Left cardiac atrium (tissue), 4 donors: ENCODE data around the gene ZKSCAN2. TPM values are rescaled to one million over a fixed set of nuclear protein-coding genes. Genes with fewer than 3 reads are reported as not detected.

ENCODE experiments used
- ATAC-seq, 2 donors: fragments of 200-7000 bp; cut with Tn5 transposase; one replicate each; pipeline ENCODE4 v1.9.1; 2020; ENCODE audit warnings: mild to moderate bottlenecking in 2 of 2, moderate library complexity in 2 of 2
- DNase-seq: peaks from one replicate; pipeline ENCODE4 v3.0.0-alpha.2; 2020
- intact Hi-C, 2 donors: fragments of 100-400 bp; cut with DNase I; formaldehyde crosslinking; loops; one replicate each; pipeline versions ENCODE4 v1.14.1 to v1.15.1; 2022 to 2023
- total RNA-seq, 2 donors: library from RNA; stranded (reverse); fragmentation: NEBNext Ultra II Directional; extraction: Animal tissue kit (Norgen Biotek cat#: 25700); gene quantifications; one replicate each; pipeline ENCODE4 v1.2.1, GENCODE V29; 2021
- donor health status: DM: no; HTN: yes; CAD: no.
- donor health status: DM: no; HTN: yes; CAD: no; lungs with severe emphysema.
- donor health status: DM: yes; HTN: yes; CAD: no.
- donor health status: Dilated cardiomyopathy.

ZKSCAN2 gene
- total RNA-seq, 2 donors from 2014 or later = 4.4 to 5.8 TPM

DNA sequence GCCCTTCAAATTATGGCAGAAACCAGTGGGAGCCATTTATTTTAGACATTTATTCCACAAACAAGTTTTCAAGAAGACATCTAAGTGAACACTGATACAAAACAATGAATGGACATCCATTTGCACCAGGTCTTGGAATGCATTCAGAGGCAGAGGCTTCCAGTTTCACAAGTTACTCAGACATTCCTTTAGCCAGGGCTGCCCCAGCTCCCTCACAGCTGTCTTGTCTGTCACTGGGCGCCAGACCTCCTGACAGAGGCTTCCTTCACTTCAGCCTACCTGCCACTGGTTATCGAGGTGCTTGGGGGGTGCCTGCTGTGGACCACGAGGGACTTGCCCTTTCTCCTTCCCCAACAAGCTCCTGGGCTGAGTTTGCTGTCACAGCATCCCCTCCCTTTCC lies 21.7 kb downstream of the ZKSCAN2 start:
- intact Hi-C loops = no loop called here
- ATAC-seq = no peak
- DNase-seq = no peak

DNA sequence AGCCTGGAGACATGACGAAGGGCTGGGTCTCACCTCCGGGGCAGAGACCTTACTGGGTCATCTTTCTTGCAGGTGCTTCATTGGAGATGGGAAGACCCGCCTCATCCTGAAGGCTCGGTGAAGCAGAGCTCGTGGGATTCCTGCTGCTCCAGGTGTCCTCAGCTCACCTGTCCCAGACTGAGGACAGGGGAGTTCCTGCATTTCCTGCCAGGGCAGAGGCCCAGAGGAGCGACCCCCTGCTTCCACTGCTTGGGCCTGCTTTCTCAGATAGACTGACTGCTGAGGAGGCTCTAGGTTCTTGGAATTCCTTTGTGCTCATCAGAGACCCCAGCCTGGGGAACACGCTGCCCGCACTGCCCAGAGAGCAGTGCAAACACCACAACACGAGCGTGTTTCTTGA lies 29.3 kb downstream of the ZKSCAN2 start:
- no peak for ATAC-seq
- no peak for DNase-seq
- intact Hi-C loops = loop anchor here (10.0 kb wide), 2 partner anchors 104 to 164 kb away; no protein-coding TSS in a partner anchor

DNA sequence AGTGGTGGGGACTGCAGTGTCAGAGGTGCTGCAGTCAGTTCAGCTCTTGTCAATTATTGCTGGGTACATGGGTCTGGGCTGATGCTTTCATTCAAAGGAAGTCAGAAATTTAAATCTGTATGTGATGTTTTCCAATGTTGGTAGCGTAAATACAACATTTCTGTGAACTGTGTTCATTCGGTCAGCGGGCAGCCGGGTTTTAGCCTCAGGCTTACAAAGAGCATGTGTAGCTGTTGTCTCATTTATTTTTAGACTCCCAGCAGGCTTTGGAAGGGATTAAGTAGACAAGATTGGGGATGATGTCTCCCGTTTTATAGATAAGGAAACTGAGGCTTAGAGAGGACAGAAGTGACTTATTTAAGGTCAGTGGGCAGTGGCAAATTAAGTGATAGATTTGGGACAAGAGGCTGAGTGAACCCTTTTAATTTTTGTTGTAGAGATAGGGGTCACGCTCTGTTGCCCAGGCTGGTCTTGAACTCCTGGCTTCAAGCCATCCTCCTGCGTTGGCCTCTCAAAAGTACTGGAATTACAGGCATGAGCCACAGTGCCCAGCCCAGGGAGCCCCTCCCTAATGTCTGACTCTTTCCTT lies 32.8 kb downstream of the ZKSCAN2 start:
- ATAC-seq (no peak), DNase-seq (no peak)
- intact Hi-C loops = loop anchor here (5.0 to 10.0 kb wide), 3 partner anchors 100 to 168 kb away; no protein-coding TSS in a partner anchor

DNA sequence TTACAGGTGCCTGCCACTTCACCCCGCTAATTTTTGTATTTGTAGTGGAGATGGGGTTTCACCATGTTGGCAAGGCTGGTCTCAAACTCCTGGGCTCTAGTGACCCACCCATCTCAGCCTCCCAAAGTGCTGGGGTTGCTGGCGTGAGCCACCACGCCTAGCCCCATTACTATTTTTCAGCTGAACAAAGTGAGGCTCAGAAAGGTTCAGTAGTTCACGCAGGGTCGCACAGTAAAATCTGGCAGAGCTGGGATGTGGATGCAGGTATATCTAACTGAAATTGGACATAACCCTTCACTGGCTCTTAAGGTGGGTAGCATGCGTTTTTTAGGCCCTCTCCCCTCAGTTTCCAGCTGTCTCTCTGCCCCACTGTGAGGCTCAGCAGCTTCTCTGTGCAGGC lies 33.7 kb downstream of the ZKSCAN2 start:
- intact Hi-C loops = loop anchor here (5.0 to 10.0 kb wide), 3 partner anchors 99 to 167 kb away; no protein-coding TSS in a partner anchor

DNA sequence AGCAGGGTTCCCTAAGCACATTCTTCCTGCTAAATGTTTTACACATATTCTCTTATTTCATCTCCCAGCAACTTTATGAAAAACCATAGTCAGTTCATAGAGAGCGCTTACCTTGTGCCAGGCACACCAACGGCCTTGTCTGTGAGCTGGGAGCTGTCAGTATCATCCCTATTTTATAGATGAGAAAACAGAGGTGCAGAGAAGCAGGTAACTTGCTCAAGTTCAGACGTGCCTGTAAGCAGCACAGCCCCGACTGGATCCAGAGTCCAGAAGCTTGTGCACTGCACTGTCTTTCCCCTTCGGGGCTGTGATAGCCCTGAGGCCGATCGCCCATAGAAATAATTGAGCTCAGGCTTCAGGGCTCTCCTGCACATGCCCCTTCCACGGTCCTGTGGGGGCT lies 34.7 kb downstream of the ZKSCAN2 start:
- intact Hi-C loops = loop anchor here (5.0 to 10.0 kb wide), 3 partner anchors 98 to 166 kb away; no protein-coding TSS in a partner anchor
- no peak for DNase-seq
- no peak for ATAC-seq

More for the DNA sequence above, 33.7 kb downstream of the ZKSCAN2 start:
- ATAC-seq = no peak
- DNase-seq = no peak

DNA sequence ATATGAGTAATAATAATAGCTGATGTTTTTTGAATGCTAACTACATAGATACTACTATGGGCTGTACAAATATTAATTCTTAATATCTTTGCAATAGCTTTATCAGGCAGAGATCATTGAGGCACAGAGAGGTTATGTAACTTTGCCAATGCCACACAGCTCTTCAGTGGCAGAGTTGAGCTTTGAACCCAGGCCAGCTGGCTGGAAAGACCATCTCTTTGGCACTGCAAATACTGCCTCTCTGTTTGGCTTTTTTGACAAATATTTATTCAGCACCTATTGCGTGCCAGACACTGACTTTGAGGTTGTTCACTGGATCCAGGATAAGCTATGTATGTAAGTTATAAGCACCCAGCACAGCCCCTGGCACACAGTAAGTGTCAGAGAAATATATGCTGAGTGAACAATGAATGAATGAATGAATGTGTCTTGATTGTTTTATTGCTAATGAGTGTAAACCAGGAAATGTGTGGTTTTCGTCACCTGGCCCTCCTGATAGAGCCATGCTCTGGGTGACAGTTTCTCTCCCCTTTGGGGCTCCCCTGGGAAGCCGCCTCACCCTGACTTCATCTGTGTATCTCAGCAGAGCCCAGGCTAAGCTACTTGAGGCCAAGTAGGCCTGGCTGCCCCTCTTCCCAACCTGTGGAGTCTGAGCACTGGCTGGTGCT lies 38.4 kb downstream of the ZKSCAN2 start:
- ATAC-seq (no peak), DNase-seq (no peak)
- intact Hi-C loops = no loop called here

DNA sequence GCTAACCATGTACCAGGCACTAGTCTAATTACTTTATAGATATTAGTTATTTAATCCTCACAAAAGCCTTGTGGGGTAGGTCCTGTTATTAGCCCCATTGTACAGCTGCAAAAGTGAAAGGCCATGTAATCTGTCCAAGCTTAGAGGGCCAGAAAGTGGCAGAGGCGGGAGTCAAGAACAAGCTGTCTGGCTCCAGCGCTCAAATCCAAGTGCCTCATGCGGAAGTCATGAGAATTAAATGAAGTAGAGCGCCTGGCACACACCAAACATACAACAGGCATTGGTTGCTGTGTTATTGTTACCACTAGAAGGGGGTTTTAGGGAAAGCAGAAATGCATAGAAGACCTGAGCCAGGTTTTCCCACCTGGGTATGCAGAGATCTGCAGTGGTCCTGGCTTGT lies 39.7 kb downstream of the ZKSCAN2 start:
- ATAC-seq (no peak), DNase-seq (no peak)
- intact Hi-C loops = no loop called here

DNA sequence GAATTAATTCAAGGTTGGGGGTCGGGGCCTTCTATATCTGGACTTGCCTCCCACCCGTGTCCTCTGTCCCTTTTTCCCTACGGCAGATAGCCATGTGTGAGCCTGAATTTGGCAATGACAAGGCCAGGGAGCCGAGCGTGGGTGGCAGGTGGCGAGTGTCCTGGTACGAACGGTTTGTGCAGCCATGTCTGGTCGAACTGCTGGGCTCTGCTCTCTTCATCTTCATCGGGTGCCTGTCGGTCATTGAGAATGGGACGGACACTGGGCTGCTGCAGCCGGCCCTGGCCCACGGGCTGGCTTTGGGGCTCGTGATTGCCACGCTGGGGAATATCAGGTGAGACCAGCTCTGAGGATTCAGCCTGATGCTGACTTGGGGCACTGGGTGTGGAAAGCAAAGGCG lies 40.5 kb downstream of the ZKSCAN2 start:
- intact Hi-C loops = no loop called here
- DNase-seq (no peak), ATAC-seq (no peak)

DNA sequence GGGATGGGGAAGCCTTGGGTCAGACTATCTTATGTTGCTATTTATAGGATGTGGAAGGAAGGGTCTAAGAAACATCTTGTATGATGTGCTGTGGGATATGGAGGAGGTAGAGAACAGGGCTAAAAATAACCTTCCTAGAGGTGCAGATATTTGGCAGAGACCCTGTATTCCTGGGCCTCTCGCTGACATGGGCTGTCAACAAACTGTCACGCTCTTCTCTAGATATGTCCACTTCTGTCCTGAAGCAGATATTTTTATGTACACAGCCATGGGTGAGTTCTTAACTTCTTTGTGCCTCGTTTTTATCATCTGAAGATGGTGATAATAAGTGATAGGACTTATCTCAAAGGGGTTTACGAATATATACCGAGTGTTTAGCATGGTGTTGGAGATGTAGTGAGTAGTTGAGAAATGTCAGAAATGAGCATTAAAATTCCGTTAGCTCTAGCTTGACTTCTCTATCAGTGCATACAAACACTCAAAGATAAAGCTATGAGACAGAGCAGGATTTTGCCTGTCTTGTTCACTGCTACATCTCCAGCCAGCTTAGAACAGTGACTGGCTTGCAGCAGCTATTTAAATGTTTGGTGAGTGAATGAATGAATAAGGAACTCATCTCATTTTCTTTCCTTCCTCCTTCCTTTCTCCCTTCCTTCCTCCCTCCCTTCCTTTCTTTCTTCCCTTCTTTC lies 43.8 kb downstream of the ZKSCAN2 start:
- intact Hi-C loops = no loop called here
- DNase-seq = no peak
- ATAC-seq = peak in 1 of 2 donors; percentile 95

DNA sequence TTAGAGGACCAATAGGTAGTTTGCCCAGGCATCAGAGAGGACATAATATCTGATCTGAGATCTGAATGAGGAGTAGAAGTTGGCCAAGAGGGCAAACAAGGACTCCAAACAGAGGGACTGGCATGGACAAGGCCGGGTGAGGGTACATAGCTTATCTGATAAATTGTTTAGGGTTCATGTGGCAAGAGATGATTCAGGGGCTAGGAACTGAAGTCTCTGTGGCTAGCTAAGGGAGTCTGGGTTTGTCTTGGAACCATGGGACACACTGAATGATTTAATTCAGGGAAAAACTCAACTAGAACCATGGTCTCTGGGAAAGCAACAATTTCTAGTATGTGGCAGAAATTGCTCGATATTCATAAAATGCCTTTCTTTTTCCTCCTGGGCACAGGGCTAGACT lies 45.0 kb downstream of the ZKSCAN2 start:
- intact Hi-C loops = no loop called here

DNA sequence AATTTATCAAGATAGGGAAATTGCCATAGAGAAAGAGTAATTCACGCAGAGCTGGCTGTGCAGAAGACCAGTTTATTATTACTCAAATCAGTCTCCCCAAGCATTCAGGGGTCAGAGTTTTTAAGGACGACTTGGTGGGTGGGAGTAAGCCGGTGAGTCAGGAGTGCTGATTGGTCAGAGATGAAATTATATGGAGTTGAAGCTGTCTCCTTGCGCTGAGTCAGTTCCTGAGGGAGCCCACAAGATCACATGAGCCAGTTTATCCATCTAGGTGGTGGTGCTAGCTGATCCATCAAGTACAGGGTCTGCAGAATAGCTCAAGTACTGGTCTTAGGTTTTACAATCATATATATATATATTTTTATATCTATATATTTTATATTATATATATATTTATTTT lies 46.9 kb downstream of the ZKSCAN2 start:
- intact Hi-C loops = no loop called here
- DNase-seq = no peak
- ATAC-seq = no peak

More for the DNA sequence above, 45.0 kb downstream of the ZKSCAN2 start:
- ATAC-seq (no peak), DNase-seq (no peak)

DNA sequence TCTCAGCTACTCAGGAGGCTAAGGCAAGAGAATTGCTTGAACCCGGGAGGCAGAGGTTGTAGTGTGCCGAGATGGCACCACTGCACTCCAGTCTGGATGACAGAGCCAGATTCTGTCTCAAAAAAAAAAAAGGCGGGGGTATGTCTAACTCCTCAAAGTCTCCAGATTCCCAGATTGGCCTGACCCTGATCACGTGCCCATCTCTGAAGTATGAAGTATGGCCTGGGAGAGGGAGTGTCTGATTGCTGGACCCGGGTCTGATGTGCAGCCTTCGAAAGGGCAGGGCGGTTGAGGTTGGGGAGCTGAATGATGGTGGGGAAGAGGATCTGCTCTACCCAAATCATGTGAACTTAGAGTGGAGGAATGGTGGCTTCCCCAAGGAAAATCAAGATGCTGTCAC lies 58.2 kb downstream of the ZKSCAN2 start:
- no peak for DNase-seq
- intact Hi-C loops = no loop called here
- ATAC-seq = no peak

DNA sequence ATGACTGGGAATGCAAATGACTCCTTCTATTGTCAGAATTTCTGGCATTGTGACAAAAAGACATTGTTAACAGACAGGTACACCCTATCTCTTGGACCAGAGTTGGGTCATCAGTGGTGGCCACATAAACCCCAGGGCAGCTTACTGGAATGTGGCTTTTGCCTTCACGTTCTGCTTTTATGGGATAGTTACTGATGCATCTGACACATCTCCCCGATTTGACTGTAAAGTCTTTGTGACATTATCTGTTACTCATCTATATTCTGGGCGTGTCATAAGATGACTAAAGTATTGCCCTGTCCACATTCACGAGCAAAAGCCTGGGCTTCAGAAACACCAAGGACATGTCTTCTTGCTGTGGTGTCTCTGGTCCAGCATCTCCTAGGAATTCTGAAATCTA lies 59.6 kb downstream of the ZKSCAN2 start:
- intact Hi-C loops = no loop called here
- DNase-seq (no peak), ATAC-seq (no peak)

DNA sequence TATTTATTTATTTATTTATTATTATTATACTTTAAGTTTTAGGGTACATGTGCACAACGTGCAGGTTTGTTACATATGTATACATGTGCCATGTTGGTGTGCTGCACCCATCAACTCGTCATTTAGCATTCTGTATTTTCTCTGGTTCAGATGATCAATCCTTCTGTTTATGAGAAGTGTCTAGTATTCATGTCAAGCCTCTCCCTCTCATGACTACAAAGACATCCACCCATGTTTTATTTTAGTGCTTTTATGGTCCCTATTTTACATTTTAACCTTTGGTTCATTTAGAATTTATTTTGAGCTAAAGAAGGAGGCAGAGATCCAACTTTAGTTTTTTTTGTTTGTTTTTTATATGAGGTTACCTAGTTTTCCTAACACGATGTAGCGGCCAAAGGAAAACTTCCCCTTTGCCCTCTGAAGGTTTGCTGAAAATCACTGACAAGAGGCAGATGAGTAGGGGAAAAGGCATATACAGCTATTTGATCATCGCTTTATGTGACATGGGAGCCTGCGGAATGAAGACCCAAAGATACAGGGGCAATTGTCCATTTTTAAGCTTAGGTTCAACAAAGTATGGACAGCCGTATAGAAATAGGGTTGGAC lies 63.3 kb downstream of the ZKSCAN2 start:
- DNase-seq = no peak
- ATAC-seq = no peak
- intact Hi-C loops = no loop called here

DNA sequence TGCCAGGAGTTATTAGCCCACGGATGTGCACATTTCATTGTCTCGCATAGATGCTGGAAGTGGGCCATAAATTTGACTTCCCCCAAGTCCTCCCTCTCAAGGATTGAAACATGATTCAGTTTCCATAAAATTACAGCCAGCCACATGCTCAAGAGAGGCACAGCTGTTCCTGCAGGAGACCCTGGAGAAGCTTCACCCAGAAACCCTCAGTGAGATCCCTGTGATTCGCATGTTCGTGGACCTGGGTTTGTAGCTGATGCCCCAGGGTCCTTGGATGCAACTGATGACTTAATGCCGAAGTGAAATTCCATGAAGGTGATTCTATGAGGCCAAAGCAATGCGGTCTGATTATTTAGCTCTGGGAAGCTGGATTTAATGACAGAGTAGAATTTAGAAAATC lies 65.5 kb downstream of the ZKSCAN2 start:
- DNase-seq (no peak), ATAC-seq (no peak)
- intact Hi-C loops = no loop called here

DNA sequence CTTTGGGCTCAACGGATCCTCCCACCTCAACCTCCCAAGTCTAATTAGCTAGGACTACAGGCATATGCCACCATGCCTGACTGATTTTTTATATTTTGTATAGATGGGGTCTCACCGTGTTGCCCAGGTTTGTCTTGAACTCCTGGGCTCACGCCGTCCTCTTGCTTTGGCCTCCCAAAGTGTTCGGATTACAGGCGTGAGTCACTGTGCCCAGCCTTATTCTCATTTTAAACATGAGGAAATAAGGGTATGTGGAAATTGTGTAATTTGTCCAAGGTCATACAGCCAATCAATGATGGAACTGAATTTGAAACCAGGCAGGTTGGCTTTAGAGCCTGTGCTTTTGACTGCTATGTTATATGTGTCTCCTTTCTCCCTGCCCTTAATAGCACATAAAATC lies 68.3 kb downstream of the ZKSCAN2 start:
- DNase-seq (no peak), ATAC-seq (no peak)
- intact Hi-C loops = no loop called here

DNA sequence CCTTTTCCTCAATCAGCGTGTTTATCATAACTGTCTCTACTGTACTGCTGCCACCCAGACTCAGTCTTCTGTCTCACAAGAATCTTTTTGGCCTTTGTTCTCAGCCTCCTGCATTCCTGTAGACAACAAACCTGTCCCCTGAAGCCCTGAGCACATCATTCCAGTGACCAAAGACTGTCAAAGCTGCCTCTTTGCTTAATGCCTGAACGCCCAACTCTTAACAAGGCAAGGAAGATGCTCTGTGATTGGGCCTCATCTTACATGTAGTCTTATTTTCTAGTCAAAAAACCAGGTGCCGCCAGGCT lies 70.2 kb downstream of the ZKSCAN2 start:
- intact Hi-C loops = no loop called here
- ATAC-seq = no peak

More for the DNA sequence above, 70.2 kb downstream of the ZKSCAN2 start:
- no peak for DNase-seq
